PFSK-1 (cell line): Measurements from ENCODE around the gene WAS.

Source experiments
- FOXP2 ChIP-seq: optimal IDR thresholded peaks from 2 replicates; pipeline ENCODE3; 2011; ENCODE audit warnings: borderline replicate concordance, control low read depth, inconsistent platforms; ENCODE audit not compliant: insufficient read depth; ENCODE audit errors: extremely low read length, extremely low read depth
- POLR2AphosphoS5 ChIP-seq: IDR thresholded peaks from 2 replicates; pipeline ENCODE4 v1.6.1; 2012; ENCODE audit warnings: low read depth, mild to moderate bottlenecking, control low read depth, low read length, moderate library complexity
- SIN3A ChIP-seq: IDR thresholded peaks from 2 replicates; pipeline ENCODE4 v1.6.1; 2012; ENCODE audit warnings: mild to moderate bottlenecking, low read length, moderate library complexity, borderline replicate concordance; ENCODE audit not compliant: insufficient read depth
- TAF1 ChIP-seq: IDR thresholded peaks from 2 replicates; pipeline ENCODE4 v1.6.1; 2012; ENCODE audit warnings: low read length, control low read depth, borderline replicate concordance; ENCODE audit not compliant: insufficient read depth
- TF ChIP-seq, protein P1 (sequence below), 2 experiments: IDR thresholded peaks; 2 replicates each; pipeline versions ENCODE4 v1.6.1 to v1.8.0; 2011 to 2012; ENCODE audit warnings: low read depth in 2 of 2, low read length in 2 of 2, control low read depth in 1 of 2, inconsistent platforms in 1 of 2, mild to moderate bottlenecking in 1 of 2, moderate library complexity in 1 of 2; ENCODE audit not compliant: insufficient read depth in 1 of 2

Gene WAS

DNA sequence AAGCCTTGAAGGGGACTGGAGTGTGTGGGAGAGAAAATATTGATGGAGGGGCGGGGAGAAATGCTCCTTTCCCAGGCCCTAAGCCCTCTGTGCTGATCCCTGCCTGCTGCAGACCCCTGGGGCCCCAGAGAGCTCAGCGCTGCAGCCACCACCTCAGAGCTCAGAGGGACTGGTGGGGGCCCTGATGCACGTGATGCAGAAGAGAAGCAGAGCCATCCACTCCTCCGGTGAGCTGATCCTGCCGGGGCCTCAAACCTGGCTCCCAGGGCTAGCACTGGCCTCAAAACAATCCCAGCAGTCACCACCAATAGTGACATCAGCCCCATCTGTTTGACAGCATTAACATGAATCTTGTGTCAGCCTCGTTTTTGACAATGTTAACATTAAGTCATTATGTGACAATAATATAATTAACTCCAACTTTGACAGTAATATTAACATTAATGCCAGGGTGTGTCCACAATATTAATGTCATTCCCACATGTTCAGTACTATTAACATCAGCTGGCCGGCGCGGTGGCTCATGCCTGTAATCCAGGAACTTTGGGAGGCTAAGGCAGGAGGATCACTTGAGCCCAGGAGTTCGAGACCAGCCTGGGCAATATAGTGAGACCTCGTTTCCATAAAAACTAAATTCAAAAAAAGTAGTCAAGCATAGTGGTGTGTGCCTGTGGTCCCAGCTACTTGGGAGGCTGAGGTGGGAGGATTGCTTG, 5.8 kb downstream of the WAS start:
- TF ChIP-seq POLR2AphosphoS5 (no peak), TAF1 (no peak), FOXP2 (no peak), SIN3A (no peak)
- TF ChIP-seq, protein P1, sequence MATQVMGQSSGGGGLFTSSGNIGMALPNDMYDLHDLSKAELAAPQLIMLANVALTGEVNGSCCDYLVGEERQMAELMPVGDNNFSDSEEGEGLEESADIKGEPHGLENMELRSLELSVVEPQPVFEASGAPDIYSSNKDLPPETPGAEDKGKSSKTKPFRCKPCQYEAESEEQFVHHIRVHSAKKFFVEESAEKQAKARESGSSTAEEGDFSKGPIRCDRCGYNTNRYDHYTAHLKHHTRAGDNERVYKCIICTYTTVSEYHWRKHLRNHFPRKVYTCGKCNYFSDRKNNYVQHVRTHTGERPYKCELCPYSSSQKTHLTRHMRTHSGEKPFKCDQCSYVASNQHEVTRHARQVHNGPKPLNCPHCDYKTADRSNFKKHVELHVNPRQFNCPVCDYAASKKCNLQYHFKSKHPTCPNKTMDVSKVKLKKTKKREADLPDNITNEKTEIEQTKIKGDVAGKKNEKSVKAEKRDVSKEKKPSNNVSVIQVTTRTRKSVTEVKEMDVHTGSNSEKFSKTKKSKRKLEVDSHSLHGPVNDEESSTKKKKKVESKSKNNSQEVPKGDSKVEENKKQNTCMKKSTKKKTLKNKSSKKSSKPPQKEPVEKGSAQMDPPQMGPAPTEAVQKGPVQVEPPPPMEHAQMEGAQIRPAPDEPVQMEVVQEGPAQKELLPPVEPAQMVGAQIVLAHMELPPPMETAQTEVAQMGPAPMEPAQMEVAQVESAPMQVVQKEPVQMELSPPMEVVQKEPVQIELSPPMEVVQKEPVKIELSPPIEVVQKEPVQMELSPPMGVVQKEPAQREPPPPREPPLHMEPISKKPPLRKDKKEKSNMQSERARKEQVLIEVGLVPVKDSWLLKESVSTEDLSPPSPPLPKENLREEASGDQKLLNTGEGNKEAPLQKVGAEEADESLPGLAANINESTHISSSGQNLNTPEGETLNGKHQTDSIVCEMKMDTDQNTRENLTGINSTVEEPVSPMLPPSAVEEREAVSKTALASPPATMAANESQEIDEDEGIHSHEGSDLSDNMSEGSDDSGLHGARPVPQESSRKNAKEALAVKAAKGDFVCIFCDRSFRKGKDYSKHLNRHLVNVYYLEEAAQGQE (IDR thresholded peaks at IDR 0.05; ENCODE audit: insufficient read depth in 1 of 2, low read depth in 2 of 2, low read length in 2 of 2), result no peak

- TF ChIP-seq POLR2AphosphoS5 (no peak), FOXP2 (no peak)
Observed at GRCh38 chrX:48694776-48695533, 11.4 kb downstream of the WAS start.

- TF ChIP-seq, protein P1 (IDR thresholded peaks at IDR 0.05; ENCODE audit: insufficient read depth in 1 of 2, low read depth in 2 of 2, low read length in 2 of 2), result no peak
- no peak for TF ChIP-seq SIN3A
- no peak for TF ChIP-seq POLR2AphosphoS5
- TF ChIP-seq TAF1, result no peak
- TF ChIP-seq FOXP2, result no peak
Observed at GRCh38 chrX:48695534-48695896, 11.9 kb downstream of the WAS start.

DNA sequence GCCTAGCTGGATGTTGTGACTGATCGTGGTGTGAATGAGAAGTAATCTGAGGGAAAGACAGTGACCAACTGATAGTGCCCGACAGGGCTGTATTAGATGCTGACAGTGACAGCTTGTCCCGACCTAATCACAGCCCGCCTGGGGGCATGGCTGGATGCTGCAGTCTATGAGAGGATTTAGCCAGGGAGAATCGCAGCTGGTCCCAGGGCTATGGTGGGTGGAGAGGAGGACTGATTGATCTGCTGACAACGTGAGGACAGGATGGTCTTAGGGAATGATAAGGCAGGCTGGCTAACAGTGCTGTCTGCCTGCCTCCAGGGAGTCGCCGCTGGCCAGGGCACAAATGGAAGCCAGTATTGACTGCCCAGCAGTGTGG, 12.3 kb downstream of the WAS start:
- TF ChIP-seq, protein P1 (IDR thresholded peaks at IDR 0.05; ENCODE audit: insufficient read depth in 1 of 2, low read depth in 2 of 2, low read length in 2 of 2), result no peak
- TF ChIP-seq FOXP2 (no peak), POLR2AphosphoS5 (no peak), SIN3A (no peak), TAF1 (no peak)

- TF ChIP-seq FOXP2 (no peak), TAF1 (peak; percentile 78; the same call in 1 of the 2 replicates), POLR2AphosphoS5 (peak; percentile 39; the same call in 1 of the 2 replicates), SIN3A (peak; percentile 68; the same call in 1 of the 2 replicates)
- TF ChIP-seq, protein P1 (IDR thresholded peaks at IDR 0.05; ENCODE audit: insufficient read depth in 1 of 2, low read depth in 2 of 2, low read length in 2 of 2), result peak in 1 of 2 experiments; percentile 23; a peak in 1 of 4 replicates
Observed at GRCh38 chrX:48696301-48696908, 12.8 kb downstream of the WAS start, which contains the start of gene SUV39H1. Gene SUV39H1, plus strand, starts transcription at chrX:48696734. Its CDS starts 51 bp downstream, at chrX:48696785.
